Fibroblast of lung (primary cell): ENCODE data around the gene NTSR2.

ENCODE experiments used
- CTCF ChIP-seq, 2 donors: IDR thresholded peaks in 1 of 2; conservative IDR thresholded peaks in 1 of 2; 1 replicate in 1 of 2; 2 replicates in 1 of 2; pipeline ENCODE4 v1.5.1; 2011 to 2012; ENCODE audit warnings: low read length in 2 of 2, control low read depth in 1 of 2, inconsistent platforms in 1 of 2, low read depth in 1 of 2, mild to moderate bottlenecking in 1 of 2
- EZH2 ChIP-seq: IDR thresholded peaks from 2 replicates; pipeline ENCODE4 v1.5.1; 2012; ENCODE audit warnings: low read length, control low read depth, mild to moderate bottlenecking; ENCODE audit errors: missing control alignments

DNA sequence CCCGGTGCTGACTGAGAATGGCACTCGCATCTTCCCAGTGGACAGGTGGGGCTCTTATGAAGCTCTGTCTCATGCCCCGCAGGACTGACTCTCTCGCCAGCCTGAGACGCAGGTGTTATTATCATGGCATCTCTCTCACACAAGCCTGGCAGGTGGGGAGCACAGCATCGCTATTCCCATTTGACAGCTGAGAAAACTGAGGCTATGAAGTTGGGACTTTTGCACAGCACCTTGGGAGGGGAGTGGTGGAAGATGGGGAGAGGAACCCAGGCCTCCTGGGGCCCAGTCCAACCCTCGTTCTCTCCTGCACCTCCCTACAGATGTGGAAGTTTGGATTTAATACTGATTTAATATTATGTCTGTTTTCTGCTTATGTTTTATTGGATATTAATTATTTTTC is 9.0 kb upstream of the NTSR2 start:
- no peak for TF ChIP-seq CTCF (conservative IDR thresholded peaks at IDR 0.05 in 1 of 2, IDR thresholded peaks at IDR 0.05 in 1 of 2; ENCODE audit: low read depth in 1 of 2, low read length in 2 of 2)
- no peak for TF ChIP-seq EZH2
